Hematopoietic multipotent progenitor cell treated with erythropoietin and hydrocortisone succinate and interleukin-3 and kit ligand, for 4 days (in vitro differentiated cells): ENCODE measurements around the gene TESMIN.
A peak's percentile ranks its signal among the peaks of the same experiment; 100 is the strongest.

Experiments used
- DNase-seq: peaks from one replicate; pipeline ENCODE4 v3.0.0-alpha.2; 2015

Gene TESMIN

GRCh38 chr11:68759991-68760390, 8.7 kb upstream of the TESMIN start:
- no peak for DNase-seq

DNA sequence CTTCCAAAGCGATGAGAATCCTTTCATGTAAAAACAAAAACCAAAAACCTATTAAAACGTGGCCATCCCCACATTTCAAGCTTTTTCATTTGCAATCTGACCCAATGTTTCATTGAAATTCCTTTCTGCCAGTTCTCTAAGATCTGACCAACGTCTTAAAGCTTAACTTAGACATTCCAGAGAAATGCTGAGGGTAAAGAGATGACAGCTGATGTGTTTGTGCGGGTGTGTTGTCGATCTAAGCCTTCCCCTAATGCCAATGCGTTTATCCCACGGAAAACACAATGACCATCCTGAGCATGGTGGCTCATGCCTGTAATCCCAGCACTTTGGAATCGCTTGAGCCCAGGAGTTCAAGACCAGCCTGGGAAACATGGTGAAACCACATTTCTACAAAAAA, 6.4 kb upstream of the TESMIN start:
- no peak for DNase-seq

- no peak for DNase-seq
Observed at GRCh38 chr11:68756171-68756766, 4.9 kb upstream of the TESMIN start.

- DNase-seq, result no peak
Observed at GRCh38 chr11:68753300-68753699, 2.0 kb upstream of the TESMIN start.

GRCh38 chr11:68751004-68751325, 355 bp downstream of the TESMIN start:
- DNase-seq, result no peak

DNA sequence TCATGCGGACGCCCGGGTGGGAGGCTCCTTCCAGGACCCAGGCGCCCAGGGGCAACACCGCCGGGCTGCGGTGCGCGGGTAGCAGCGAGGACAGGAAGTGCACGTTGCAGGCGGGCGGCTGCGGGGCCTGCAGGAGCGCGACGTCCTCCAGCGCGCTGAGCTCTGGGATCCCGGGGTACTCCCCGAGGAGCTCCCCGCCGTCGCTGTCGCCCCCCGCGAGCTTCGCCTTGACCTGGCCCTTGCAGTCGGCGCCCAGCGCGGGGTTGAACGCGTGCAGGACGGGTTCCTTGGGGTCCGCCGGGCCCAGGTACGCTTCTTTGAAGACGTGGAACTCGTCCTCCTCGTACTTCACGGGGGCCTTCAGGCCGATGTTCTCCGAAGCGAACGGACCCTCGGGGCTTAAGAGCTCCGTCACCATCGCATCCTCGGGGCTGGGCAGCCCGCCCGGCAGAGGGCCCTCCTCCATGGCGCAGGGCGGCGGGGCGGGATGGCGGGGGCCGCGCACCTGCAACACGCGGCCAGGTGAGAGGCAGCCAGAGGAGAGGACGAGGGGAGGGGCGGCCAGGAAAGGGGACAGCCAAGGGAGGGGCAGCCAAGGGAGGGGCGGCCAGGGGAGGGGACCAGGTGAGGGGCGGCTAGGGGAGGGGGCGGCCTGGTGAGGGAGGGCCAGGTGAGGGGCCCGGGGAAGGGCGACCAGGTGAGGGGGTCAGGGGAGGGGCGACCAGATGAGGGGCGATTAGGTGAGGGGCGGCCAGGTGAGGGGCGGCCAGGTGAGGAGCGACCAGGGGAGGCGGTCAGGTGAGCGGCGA, 921 bp downstream of the TESMIN start:
- DNase-seq, result peak; percentile 57

GRCh38 chr11:68749229-68750123, 1.8 kb downstream of the TESMIN start:
- DNase-seq, result no peak

GRCh38 chr11:68748061-68748460, 3.3 kb downstream of the TESMIN start:
- no peak for DNase-seq

DNA sequence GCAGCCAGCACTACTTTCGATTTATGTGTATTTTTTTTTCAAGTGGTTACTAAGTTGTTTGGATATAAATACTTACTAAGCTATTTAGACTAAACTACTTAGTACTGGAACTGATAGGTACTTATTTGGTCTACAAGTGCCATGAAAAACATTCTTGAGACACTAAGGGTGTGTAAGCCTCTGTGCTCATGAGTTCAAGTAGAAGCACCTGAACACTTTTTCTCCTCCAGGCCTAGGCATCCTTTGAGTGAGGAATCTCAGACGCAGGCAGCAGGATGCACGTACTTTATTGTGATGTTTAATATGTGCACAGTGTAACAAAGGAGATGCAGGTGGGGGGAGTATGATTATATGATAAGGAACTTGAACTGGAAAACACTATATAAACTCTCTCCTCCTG, 7.8 kb downstream of the TESMIN start:
- DNase-seq, result no peak

GRCh38 chr11:68741463-68741862, 9.9 kb downstream of the TESMIN start:
- no peak for DNase-seq

- DNase-seq, result no peak
Observed at GRCh38 chr11:68735646-68736045, 15.7 kb downstream of the TESMIN start.

- DNase-seq, result no peak
Observed at GRCh38 chr11:68735125-68735524, 16.2 kb downstream of the TESMIN start.

- no peak for DNase-seq
Observed at GRCh38 chr11:68734111-68734510, 17.2 kb downstream of the TESMIN start.

GRCh38 chr11:68727783-68728182, 23.5 kb downstream of the TESMIN start:
- DNase-seq, result peak; percentile 47

GRCh38 chr11:68724293-68724692, 27.0 kb downstream of the TESMIN start:
- peak; percentile 48 for DNase-seq

DNA sequence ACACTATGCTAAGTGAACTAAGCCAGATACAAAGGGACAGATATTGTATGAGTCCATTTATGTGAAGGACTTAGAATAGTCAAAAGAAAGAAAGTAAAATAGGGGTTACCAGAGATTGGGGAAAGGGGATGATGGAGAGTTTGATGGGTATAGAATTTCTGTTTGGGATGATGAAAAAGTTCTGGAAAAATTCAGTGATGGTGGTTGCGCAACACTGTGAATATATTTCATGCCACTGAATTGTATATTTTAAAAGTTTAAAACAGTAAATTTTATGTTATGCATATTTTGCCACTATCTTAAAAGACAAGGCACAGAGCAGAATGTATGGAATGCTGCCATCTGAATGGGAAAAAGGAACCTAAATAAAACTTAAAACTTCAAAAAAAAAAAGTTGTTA, 29.2 kb downstream of the TESMIN start:
- no peak for DNase-seq

- DNase-seq, result no peak
Observed at GRCh38 chr11:68721075-68721474, 30.2 kb downstream of the TESMIN start.

DNA sequence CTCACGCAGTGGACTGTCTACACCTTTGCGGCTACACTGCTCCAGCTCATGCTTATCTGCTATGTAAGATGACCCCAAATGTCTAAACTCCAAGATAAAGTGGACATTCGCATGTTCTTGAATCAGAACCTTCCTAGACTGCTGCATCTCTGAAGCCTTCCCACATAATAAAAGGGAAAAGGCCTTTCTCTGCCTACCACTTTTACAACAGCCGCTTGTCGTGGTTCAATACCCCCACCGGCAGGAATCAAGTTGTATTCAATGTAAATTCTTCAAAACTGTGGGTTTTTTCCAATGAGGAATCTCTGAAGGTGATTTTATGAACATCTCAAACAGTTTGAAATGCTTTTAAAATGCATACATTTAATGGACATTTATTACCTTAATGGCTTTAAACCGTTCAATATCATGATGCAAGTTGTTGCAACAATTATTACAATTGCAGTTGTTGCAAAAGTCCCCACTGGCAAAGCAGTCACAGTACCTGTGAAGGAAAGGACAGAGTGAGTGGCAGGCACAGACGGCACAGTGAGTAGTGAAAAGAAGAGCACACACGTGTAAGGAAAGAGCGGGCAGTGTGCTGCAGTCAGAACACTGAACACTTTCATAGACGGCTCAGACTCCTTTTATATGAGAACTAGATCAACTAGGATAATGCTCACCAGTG, 35.7 kb downstream of the TESMIN start:
- no peak for DNase-seq

DNA sequence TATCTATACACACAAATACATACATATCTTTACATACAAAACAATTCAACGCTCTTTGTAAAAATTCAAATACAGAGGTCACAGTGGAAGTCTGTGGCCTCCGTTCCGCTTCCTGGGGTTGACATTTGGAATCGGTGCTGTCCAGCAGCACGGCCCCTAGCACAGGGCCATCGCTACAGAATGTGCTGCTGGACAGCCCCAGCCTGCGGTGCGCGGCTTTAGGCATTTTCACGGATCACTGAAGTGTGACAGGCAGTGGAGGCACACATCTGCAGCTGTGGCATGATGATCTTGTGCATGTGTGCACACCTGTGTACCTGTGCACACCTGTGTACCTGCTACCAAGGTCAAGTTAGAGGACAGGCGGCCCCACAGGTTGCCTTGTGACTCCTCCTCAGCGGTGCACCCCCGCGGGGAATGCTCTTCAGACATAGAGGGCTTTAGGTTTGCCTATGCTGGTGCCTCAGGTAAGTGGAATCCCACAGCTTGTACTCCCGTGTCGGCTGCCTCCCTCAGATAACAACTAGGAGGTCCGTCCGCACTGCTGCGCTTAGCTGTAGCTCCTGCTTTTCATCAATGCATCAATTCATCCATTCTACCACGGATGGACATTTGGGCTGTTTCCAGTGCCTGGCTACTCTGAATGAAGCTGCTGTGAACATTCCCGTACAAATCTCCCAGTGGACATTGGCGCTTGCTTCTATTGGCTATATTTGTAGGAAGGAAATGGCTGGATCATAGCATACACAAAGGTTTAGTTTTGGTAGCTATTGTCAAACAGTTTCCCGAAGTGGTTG, 37.1 kb downstream of the TESMIN start:
- DNase-seq, result no peak

GRCh38 chr11:68711114-68711513, 40.2 kb downstream of the TESMIN start:
- no peak for DNase-seq

DNA sequence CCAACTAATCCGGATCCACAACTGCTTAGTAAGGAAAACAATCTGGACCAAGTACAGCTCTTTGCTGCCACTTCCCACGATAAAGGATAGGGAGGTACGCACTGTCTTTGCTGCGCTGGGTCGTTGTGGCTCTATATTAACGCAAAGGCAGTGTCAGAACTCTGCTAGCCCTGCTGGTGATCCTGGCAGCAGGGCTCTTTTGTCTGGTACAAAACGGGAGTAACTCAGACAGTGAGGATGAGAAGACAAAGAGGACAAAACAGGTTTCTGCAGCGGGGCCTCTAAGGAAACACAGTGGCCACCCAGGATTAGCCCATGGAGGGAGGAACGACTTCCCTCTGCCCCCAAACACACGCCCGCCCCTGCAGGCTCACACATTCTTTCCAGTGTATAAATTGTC, 40.9 kb downstream of the TESMIN start:
- DNase-seq, result no peak

DNA sequence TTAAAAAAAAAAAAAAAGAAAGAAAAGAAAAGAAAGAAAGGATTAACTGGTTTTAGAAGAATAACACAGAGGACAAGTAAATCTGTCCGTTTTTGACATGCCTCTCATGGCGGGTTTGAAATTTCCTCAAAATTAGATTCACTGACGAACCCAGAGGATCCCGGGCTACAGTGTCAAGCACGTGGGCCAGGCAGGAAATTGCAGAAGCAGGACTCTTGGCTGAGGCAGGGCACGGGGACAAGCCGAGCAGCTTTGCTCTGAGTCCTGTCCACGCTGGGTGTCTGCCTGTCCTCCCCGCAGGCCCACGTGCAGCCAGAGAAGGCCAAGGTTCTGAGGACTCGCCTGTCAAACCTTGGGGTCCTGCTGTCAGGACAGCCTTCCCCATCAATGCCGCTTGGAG, 42.3 kb downstream of the TESMIN start:
- DNase-seq, result no peak
